Activated CD4-positive, alpha-beta T cell treated with anti-CD3 and anti-CD28 coated beads, Interleukin-2, Interleukin-6, amounts not matched to agents 100 ng/mL and 50 ng/mL, durations not matched to agents 16 hours and 8 hours (primary cell): ENCODE results near the gene FOXI1.
"Not testable (repeated sequence)": the region's sequence is repeated elsewhere in the genome, so short reads cannot be mapped to it uniquely, and the experiment has no call there.

Source experiments
- DNase-seq: peaks from one replicate; pipeline ENCODE4 v3.0.0-alpha.2; 2020

FOXI1 gene

GRCh38 chr5:170094329-170094728 is 11.4 kb upstream of the FOXI1 start:
- DNase-seq = not testable (repeated sequence)

- DNase-seq = no peak
Measured at GRCh38 chr5:170095646-170096045, 10.1 kb upstream of the FOXI1 start.

DNA sequence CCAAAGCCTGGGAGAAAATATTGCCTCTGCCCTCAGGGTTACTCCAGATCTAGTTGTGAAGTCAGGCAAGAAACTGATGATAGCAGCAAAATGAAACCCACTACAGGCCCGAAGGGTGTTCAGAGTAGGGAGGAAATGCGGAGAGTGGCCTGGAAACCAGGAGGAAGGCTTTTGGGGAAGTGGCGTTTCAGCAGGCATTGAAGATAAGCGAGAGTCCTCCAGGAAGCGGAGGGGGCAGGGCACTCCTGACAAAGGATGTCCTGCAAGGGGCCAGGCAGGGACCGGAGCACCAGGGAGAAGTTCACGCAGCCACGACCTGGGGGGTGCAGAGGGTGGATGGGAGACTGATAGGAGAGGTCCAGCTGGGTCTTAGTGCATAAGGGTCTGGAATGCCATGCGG is 7.8 kb upstream of the FOXI1 start:
- no peak for DNase-seq

- DNase-seq = peak; percentile 72
Measured at GRCh38 chr5:170100066-170100943, 5.4 kb upstream of the FOXI1 start.

GRCh38 chr5:170103447-170103846 is 2.2 kb upstream of the FOXI1 start:
- no peak for DNase-seq

DNA sequence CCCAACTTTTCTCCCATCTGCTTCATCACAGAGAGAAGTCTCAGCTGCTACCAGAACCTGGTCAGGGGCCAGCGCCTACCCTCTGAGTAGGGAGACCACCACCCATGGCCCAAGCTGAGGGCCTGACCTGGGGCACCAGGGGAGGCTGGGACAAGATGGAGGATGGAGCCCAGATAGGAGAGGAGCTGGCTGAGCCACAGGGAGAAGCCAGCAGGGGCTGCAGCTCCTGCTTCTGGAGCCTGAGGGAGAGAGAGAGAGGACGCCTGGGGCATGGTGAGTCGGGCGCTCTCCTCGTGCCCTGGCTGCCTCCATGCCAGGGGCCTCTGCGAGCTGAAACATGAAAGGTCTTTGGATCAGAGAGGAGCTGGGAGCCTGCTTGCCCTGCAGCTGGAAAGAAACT is 1.4 kb upstream of the FOXI1 start:
- no peak for DNase-seq

GRCh38 chr5:170104710-170105109 is 987 bp upstream of the FOXI1 start:
- no peak for DNase-seq

DNA sequence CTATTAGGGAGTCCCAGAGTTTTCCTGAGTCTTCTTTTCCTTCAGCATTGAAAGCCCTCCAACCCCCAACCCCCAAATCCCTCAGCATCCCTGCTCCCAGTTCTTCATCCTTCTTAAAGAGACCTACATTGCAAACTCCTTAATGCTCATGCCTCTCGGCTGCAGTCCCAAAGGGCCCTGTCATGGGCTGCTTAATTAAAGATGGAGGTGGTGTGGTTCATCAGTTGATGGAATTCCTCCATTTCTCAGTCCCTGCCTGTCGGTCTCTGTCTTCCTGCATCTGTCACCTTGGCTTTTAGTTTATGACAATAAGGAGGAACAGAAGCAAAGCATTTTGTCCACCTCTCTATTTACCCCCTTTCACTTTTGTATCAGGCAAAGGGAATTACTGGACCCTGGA is 2.0 kb downstream of the FOXI1 start:
- no peak for DNase-seq

GRCh38 chr5:170108266-170108785 is 2.6 kb downstream of the FOXI1 start:
- DNase-seq = no peak

- DNase-seq = no peak
Measured at GRCh38 chr5:170109059-170110031, 3.6 kb downstream of the FOXI1 start.

- DNase-seq = no peak
Measured at GRCh38 chr5:170110403-170111087, 4.8 kb downstream of the FOXI1 start.

GRCh38 chr5:170111088-170111785 is 5.5 kb downstream of the FOXI1 start:
- DNase-seq = no peak

DNA sequence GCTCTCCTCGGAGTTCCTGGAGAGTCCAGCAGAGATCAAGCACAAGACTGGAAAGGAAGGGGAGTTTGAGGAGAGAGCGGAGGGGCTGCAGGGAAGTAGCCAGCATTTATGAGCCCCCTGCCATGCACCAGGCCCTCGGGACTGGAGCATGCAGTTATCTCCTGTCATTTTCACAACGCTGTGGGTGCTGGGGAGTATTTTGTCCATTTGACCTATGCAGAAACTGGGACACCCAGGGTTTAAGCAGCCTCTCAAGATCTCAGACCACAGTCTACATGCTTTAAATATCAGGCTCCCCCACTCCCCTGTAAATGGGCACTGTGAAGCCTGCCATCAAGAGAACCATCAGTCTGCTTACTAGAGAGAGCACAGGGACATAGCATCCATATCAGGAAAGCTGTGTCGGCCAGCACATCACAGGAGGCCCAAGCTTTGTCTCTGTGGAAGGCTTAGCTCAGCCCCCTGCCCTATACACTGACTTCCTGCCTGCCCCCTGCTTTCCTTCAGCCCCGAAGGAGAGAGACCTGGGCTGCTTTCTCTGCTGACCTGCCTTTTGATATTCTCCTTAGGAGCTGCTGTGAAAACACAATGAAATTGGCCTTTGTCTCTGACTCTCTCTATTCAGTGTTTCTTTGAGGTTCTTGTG is 7.3 kb downstream of the FOXI1 start:
- no peak for DNase-seq

DNA sequence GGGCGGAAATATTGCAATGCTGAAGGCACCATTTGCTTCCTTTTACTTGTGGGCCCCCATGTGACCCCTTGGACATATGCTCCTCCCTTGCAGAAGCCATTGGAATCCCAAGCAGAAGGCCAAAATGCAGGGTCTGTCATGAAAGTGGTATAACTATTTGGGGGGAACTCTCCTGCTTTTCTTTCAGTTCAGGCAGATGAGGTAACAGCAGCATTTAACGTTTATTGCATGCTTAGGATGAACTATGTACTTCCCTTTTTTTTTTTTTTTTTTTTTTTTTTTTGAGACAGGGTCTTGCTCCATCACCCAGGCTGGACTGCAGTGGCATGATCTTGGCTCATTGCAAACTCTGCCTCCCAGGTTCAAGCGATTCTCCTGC is 7.8 kb downstream of the FOXI1 start:
- no peak for DNase-seq

DNA sequence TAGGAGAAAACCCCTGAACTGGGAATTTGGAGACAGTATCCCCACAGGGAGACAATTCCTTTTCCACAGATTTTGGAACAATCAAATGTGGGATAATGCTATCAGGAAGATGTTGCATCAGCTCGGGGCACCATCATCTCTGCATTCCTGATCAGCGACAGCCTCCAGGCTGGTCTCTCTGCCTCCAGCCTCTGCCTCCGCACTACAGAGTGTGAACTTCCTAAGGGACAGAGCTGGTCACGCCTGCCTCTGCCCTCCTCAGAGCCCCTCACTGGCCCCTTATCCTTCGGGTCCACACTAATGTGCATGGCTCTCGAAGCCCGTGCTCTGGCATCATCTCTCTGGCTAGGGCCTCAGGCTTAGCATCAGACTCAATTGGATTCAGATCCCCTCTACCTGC is 8.6 kb downstream of the FOXI1 start:
- no peak for DNase-seq

- no peak for DNase-seq
Measured at GRCh38 chr5:170115925-170116324, 10.2 kb downstream of the FOXI1 start.

DNA sequence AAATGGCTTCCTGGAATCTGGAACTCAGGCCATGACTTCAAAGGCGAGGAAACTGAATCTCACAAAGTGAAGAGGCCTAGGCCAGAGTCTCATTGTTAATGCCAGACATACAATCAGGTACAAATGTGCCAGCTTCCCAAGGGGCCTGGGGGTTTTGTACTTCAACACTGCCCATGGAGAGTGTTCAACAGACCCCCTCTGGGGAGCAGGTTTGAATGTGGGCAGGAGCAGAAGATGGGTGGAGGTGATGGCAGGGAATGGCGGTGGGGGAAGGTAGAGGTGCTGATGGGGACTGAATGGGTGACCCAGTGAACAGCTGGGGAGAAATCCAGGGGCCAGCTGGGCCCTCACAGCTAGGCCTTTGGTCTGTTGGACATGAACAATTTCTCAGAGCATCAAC is 12.0 kb downstream of the FOXI1 start:
- DNase-seq = no peak

DNA sequence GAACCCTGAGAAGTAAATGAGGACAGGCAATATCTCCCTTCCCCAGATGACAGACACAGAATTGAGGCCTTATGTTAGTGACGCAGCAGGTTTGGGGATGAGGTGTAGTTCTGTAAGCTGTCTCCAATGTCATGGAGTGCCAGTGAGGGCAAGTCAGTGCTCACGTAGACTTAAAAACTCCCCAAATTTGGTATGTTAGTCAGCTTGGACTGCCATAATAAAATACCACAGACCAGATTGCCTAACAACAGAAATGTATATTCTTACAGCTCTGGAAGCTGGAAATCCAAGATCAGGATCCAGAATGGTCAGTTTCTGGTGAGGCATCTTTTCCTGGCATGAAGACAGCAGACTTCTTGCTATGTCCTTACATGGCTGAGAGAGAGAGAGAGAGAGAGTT is 14.9 kb downstream of the FOXI1 start:
- no peak for DNase-seq

GRCh38 chr5:170121321-170121720 is 15.6 kb downstream of the FOXI1 start:
- no peak for DNase-seq

GRCh38 chr5:170126061-170126460 is 20.4 kb downstream of the FOXI1 start:
- no peak for DNase-seq

DNA sequence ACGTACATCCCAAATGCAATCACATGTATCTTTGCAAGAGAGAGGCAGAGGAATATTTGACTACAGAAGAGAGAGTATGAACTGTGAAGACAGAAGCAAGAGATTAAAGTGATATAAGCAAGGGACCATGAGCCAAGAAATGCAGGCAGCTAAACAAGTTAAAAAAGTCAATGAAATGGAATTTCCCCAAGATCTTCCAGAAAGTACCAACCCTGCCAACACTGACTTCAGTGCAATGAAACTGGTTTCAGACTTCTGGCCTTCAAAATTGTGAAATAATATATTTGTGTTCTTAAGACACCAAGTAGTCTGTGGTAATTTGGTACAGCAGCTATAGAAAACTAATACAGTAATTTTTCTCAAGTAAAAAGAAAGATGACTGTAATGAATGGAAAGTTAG is 20.9 kb downstream of the FOXI1 start:
- DNase-seq = no peak

- no peak for DNase-seq
Measured at GRCh38 chr5:170131235-170131634, 25.5 kb downstream of the FOXI1 start.
